Measurements from ENCODE around the gene RHBDF2. TPM values are rescaled to one million over a fixed set of nuclear protein-coding genes. Genes with fewer than 3 reads are reported as not detected.

Gene RHBDF2
- total and polyA plus RNA-seq, 2 donors (not counting 1 experiment from before 2014, with no cell fraction given) = 288 to 482 TPM

GRCh38 chr17:76502341-76503211 is 1.4 kb upstream of the RHBDF2 start:
- H3K4me3 ChIP-seq (ENCODE audit: control extremely low read depth in 1 of 5, extremely low read depth in 1 of 5, insufficient read depth in 1 of 5, low read depth in 2 of 5, low read length in 4 of 5) = no peak overlapping the region
- Mint-ChIP-seq H3K4me1 (peaks cover 50% of the 10 kb centered on the region), H3K4me3 (peak overlapping the region; percentile 97), H3K9me3 (ENCODE audit: insufficient read depth) (no peaks in the 10 kb centered on the region), H3K27ac (peak overlapping the region; percentile 99), H3K27me3 (no peaks in the 10 kb centered on the region)
- ChIA-PET POLR2A (interaction anchor here (0.6 to 22.8 kb wide), 9 partner anchors 20 to 236 kb away, joined by 3 to 478 read pairs (median 5); partner anchors contain the start of genes AANAT and UBE2O), CTCF (interaction anchor here (0.6 to 20.8 kb wide), 22 partner anchors 8 to 382 kb away, joined by 3 to 442 read pairs (median 5); partner anchors contain the start of gene AANAT)
- DNase-seq = no peak
- H3K4me1 ChIP-seq (ENCODE audit: control insufficient read depth in 2 of 2, insufficient read depth in 2 of 2, low read length in 2 of 2) = peaks cover 26 to 54% of the 10 kb centered on the region in 2 donors
- ATAC-seq (ENCODE audit: low read depth) = no peak
- 86% methylated on average over 6 of the region's 8 CpGs for WGBS (ENCODE audit: insufficient coverage)
- no peaks in the 10 kb centered on the region for H3K27me3 ChIP-seq (replicated peaks in 1 of 4; ENCODE audit: control extremely low read depth in 1 of 4, control insufficient read depth in 3 of 4, insufficient read depth in 4 of 4, low read length in 3 of 4)
- peak overlapping the region; percentile 75 to 94 for H3K27ac ChIP-seq (ENCODE audit: low read length in 2 of 2)
- no peaks in the 10 kb centered on the region for H3K9me3 ChIP-seq (ENCODE audit: control extremely low read depth in 1 of 3, control insufficient read depth in 2 of 3, insufficient read depth in 1 of 3, low read length in 2 of 3)
- no peak for TF ChIP-seq CTCF (IDR thresholded peaks at IDR 0.05)
- no peak for TF ChIP-seq EZH2 (IDR thresholded peaks at IDR 0.05; ENCODE audit: borderline replicate concordance, insufficient read depth, low read depth, low read length, poor library complexity, severe bottlenecking)
- H3K36me3 ChIP-seq (replicated peaks in 1 of 2; ENCODE audit: control extremely low read depth in 1 of 2, control insufficient read depth in 1 of 2, extremely low read depth in 1 of 2, insufficient read depth in 2 of 2, low read length in 1 of 2) = peaks cover 0 to 21% of the 10 kb centered on the region in 2 experiments
- H3K79me2 ChIP-seq (ENCODE audit: control insufficient read depth, insufficient read depth, low read length) = peaks cover 66% of the 10 kb centered on the region
- peak overlapping the region; percentile 82 for H3K4me2 ChIP-seq (replicated peaks; ENCODE audit: low read depth, low read length, poor library complexity, severe bottlenecking)
- no peak overlapping the region for H3K9ac ChIP-seq (ENCODE audit: low read length)
- H4K20me1 ChIP-seq (ENCODE audit: control insufficient read depth, insufficient read depth, low read length, poor library complexity, severe bottlenecking) = peaks cover 12% of the 10 kb centered on the region
- intact Hi-C loops (cut with micrococcal nuclease) = no loop called here
- H2AFZ ChIP-seq (ENCODE audit: insufficient read depth, low read depth, low read length, poor library complexity, severe bottlenecking) = peak overlapping the region; percentile 82

Measured in B cell (primary cell).